ENCODE data around the gene EEFSEC. TPM values are rescaled to one million over a fixed set of nuclear protein-coding genes. Genes with fewer than 3 reads are reported as not detected.

Gene EEFSEC
- total and polyA plus RNA-seq, 2 of the 8 experiments (the other 6 are each of a cell fraction or from before 2014, with no cell fraction given), result 13.1 to 19.8 TPM

- Histone ChIP-seq H4K91ac (replicated peaks; ENCODE audit: insufficient read length, low read length) (no peak overlapping the region), H3K23me2 (ENCODE audit: low read depth, low read length) (no peaks in the 10 kb centered on the region; the same call in 1 of the 2 replicates), H3K4me3 (ENCODE audit: extremely low read depth in 1 of 4, insufficient read depth in 2 of 4, low read depth in 3 of 4, low read length in 4 of 4) (no peak overlapping the region), H2AK5ac (ENCODE audit: low read depth, low read length) (no peak overlapping the region), H2AFZ (ENCODE audit: low read length) (no peak overlapping the region), H3K14ac (ENCODE audit: insufficient read length) (no peak overlapping the region), H3K36me3 (ENCODE audit: control insufficient read depth in 2 of 4, insufficient read depth in 4 of 4, low read length in 3 of 4) (no peaks in the 10 kb centered on the region), H2BK15ac (ENCODE audit: low read length) (no peak overlapping the region), H3K4me1 (replicated peaks in 1 of 4; ENCODE audit: control insufficient read depth in 3 of 4, insufficient read depth in 4 of 4, low read length in 3 of 4) (peaks cover 0 to 5% (median 0%) of the 10 kb centered on the region in 4 experiments; a peak in 1 of 7 replicates), H3K23ac (ENCODE audit: insufficient read length) (no peak overlapping the region), H2BK12ac (ENCODE audit: low read depth, low read length) (no peak overlapping the region), H3K79me1 (ENCODE audit: low read depth, low read length) (no peaks in the 10 kb centered on the region), H3K18ac (ENCODE audit: extremely low read depth, low read length) (no peak overlapping the region), H3K27ac (ENCODE audit: low read depth, low read length) (no peak overlapping the region), H3K4me2 (ENCODE audit: insufficient read depth in 1 of 2, low read depth in 2 of 2, low read length in 2 of 2) (no peak overlapping the region), H3K9ac (replicated peaks in 1 of 4; ENCODE audit: extremely low read depth in 1 of 4, low read depth in 3 of 4, low read length in 3 of 4) (no peak overlapping the region), H2BK5ac (ENCODE audit: low read depth, low read length) (no peak overlapping the region), H2BK120ac (replicated peaks; ENCODE audit: low read depth, low read length) (no peak overlapping the region), H4K20me1 (replicated peaks in 1 of 2; ENCODE audit: control insufficient read depth in 1 of 2, insufficient read depth in 2 of 2, low read length in 2 of 2) (no peaks in the 10 kb centered on the region), H4K8ac (ENCODE audit: extremely low read depth, insufficient read depth, low read length) (no peak overlapping the region), H3K4ac (replicated peaks; ENCODE audit: insufficient read length, low read depth, low read length) (no peak overlapping the region), H3K9me3 (ENCODE audit: insufficient read depth in 2 of 2, low read depth in 1 of 2, low read length in 1 of 2) (no peaks in the 10 kb centered on the region), H3K79me2 (ENCODE audit: control insufficient read depth in 1 of 2, insufficient read depth in 2 of 2, low read length in 2 of 2) (no peaks in the 10 kb centered on the region), H4K5ac (ENCODE audit: insufficient read length, low read depth, low read length) (no peak overlapping the region), H3K56ac (replicated peaks; ENCODE audit: insufficient read length, low read depth, low read length) (no peak overlapping the region), H3K27me3 (replicated peaks in 1 of 4; ENCODE audit: control insufficient read depth in 3 of 4, extremely low read depth in 1 of 4, insufficient read depth in 3 of 4, low read length in 3 of 4) (peaks cover 0 to 6% (median 0%) of the 10 kb centered on the region in 4 experiments; a peak in 4 of 7 replicates), H2BK20ac (ENCODE audit: low read length) (no peak overlapping the region)
- WGBS, 2 experiments (ENCODE audit: extremely low coverage in 1 of 2, insufficient coverage in 1 of 2, insufficient read length in 1 of 2, insufficient replicate concordance in 2 of 2, low coverage in 1 of 2, low lambda C conversion rate in 2 of 2, missing lambda C conversion rate in 1 of 2), result 91% methylated on average over 5 of the region's 5 CpGs; no CpG with 5 or more reads in 1 of the 2 experiments
- ChIA-PET CTCF (ENCODE audit: partially characterized antibody) (interaction anchor here (0.7 to 12.7 kb wide), 2 partner anchors 16 to 29 kb away, joined by 3 to 135 read pairs; no protein-coding TSS in a partner anchor), POLR2A (ENCODE audit: partially characterized antibody) (no interaction called here)
- DNase-seq (ENCODE audit: low read depth in 1 of 2, low spot score in 2 of 2) (no peak), FAIRE-seq (no peak)
- no peak for TF ChIP-seq ATF3 (IDR thresholded peaks at IDR 0.05; ENCODE audit: insufficient read depth, low read depth, low read length)
- TF ChIP-seq RXRA (IDR thresholded peaks at IDR 0.05; ENCODE audit: insufficient read depth, low read depth, low read length), result no peak
- no peak for TF ChIP-seq CEBPB (IDR thresholded peaks at IDR 0.05; ENCODE audit: low read depth, low read length)
- no peak for TF ChIP-seq ATF2 (IDR thresholded peaks at IDR 0.05; ENCODE audit: low read length)
Observed at GRCh38 chr3:128455116-128455515, 301.8 kb downstream of the EEFSEC start.
